SK-N-SH (cell line): ENCODE measurements around the gene KCNK16.

Experiments used
- EZH2phosphoT487 ChIP-seq: fragments of 200-600 bp; sonication (generic); IDR thresholded peaks from 2 replicates; pipeline ENCODE4 v1.6.1; 2017; ENCODE audit warnings: low read depth, mixed run types, mild to moderate bottlenecking, antibody characterized with exemption, moderate library complexity, borderline replicate concordance
- GABPA ChIP-seq: IDR thresholded peaks from 2 replicates; pipeline ENCODE4 v1.4.0; 2012; ENCODE audit warnings: low read depth, mild to moderate bottlenecking
- MEF2A ChIP-seq: IDR thresholded peaks from 2 replicates; pipeline ENCODE4 v1.4.0; 2012; ENCODE audit warnings: low read depth, borderline replicate concordance
- MXI1 ChIP-seq: IDR thresholded peaks from 2 replicates; pipeline ENCODE4 v1.6.1; 2012; ENCODE audit warnings: mild to moderate bottlenecking, low read depth, low read length, improper control_type of control experiment
- SIN3A ChIP-seq: IDR thresholded peaks from 2 replicates; pipeline ENCODE4 v1.6.1; 2012; ENCODE audit warnings: low read depth, mild to moderate bottlenecking, low read length, moderate library complexity, borderline replicate concordance
- SMC3 ChIP-seq: IDR thresholded peaks from 2 replicates; pipeline ENCODE4 v1.6.1; 2012; ENCODE audit warnings: low read depth, low read length, improper control_type of control experiment
- TEAD4 ChIP-seq: IDR thresholded peaks from 2 replicates; pipeline ENCODE4 v1.4.0; 2012; ENCODE audit warnings: mild to moderate bottlenecking, borderline replicate concordance; ENCODE audit not compliant: insufficient read depth
- YY1 ChIP-seq: IDR thresholded peaks from 2 replicates; pipeline ENCODE4 v1.4.0; 2012; ENCODE audit warnings: low read depth, mild to moderate bottlenecking
- TF ChIP-seq, protein P1 (sequence below): fragments of 200-600 bp; sonication (generic); IDR thresholded peaks from 2 replicates; pipeline ENCODE4 v1.6.1; 2017; ENCODE audit warnings: antibody characterized with exemption, mild to moderate bottlenecking, moderate library complexity

DNA sequence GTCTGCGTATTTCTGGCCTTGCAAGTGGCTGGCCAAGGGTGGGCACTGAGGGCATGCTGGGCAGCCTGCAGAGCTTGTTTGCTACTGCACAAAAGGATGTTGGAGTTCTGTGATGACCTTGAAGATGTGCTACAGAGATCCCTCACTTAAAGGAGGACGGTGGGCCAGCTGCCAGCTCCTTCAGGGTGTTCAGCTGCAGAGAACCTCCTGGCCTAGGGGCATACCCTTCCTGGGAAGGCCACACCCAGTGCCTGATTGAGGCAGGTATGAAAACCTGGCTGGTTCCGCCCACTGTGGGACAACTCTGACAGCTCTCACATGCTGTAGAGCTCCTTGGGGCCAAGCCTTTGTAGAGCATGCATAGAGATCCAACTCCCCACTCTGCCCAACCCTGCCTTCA lies 5.2 kb downstream of the KCNK16 start:
- TF ChIP-seq, protein P1, sequence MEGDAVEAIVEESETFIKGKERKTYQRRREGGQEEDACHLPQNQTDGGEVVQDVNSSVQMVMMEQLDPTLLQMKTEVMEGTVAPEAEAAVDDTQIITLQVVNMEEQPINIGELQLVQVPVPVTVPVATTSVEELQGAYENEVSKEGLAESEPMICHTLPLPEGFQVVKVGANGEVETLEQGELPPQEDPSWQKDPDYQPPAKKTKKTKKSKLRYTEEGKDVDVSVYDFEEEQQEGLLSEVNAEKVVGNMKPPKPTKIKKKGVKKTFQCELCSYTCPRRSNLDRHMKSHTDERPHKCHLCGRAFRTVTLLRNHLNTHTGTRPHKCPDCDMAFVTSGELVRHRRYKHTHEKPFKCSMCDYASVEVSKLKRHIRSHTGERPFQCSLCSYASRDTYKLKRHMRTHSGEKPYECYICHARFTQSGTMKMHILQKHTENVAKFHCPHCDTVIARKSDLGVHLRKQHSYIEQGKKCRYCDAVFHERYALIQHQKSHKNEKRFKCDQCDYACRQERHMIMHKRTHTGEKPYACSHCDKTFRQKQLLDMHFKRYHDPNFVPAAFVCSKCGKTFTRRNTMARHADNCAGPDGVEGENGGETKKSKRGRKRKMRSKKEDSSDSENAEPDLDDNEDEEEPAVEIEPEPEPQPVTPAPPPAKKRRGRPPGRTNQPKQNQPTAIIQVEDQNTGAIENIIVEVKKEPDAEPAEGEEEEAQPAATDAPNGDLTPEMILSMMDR, result no peak
- TF ChIP-seq EZH2phosphoT487 (no peak), YY1 (no peak), GABPA (no peak), MXI1 (no peak), TEAD4 (no peak), SIN3A (no peak), MEF2A (no peak), SMC3 (no peak)
